HEK293 (cell line): ENCODE data around the gene PRAMEF8.
"Not testable (repeated sequence)": the region's sequence is repeated elsewhere in the genome, so short reads cannot be mapped to it uniquely, and the experiment has no call there.

Experiments
- ATF2 ChIP-seq: fragments of 450-650 bp; formaldehyde crosslinking; IDR thresholded peaks from 2 replicates; pipeline ENCODE4 v1.5.1; 2016; ENCODE audit warnings: missing biosample characterization, missing genetic modification characterization, low read depth
- BCL11A ChIP-seq: fragments of 450-650 bp; formaldehyde crosslinking; IDR thresholded peaks from 2 replicates; pipeline ENCODE4 v1.5.1; 2016; ENCODE audit warnings: low read depth, missing biosample characterization, missing genetic modification characterization
- CTCF ChIP-seq: fragments of 450-650 bp; formaldehyde crosslinking; IDR thresholded peaks from 2 replicates; pipeline ENCODE4 v1.5.1; 2016; ENCODE audit warnings: missing biosample characterization, missing genetic modification characterization
- MZF1 ChIP-seq: fragments of 450-650 bp; formaldehyde crosslinking; IDR thresholded peaks from 2 replicates; pipeline ENCODE4 v1.5.1; 2017; ENCODE audit warnings: missing biosample characterization, missing genetic modification characterization, borderline replicate concordance
- REST ChIP-seq: fragments of 450-650 bp; formaldehyde crosslinking; IDR thresholded peaks from 2 replicates; pipeline ENCODE4 v1.5.1; 2016; ENCODE audit warnings: missing biosample characterization, missing genetic modification characterization
- SETDB1 ChIP-seq: IDR thresholded peaks from one replicate; pipeline ENCODE4 v1.6.1; 2017; ENCODE audit warnings: mild to moderate bottlenecking, low read length, moderate library complexity, mixed read lengths; ENCODE audit not compliant: insufficient read length
- TCF7L2 ChIP-seq: IDR thresholded peaks from 2 replicates; pipeline ENCODE4 v1.6.1; 2011; ENCODE audit warnings: low read depth, mild to moderate bottlenecking, inconsistent platforms, low read length, moderate library complexity, borderline replicate concordance
- YY1 ChIP-seq: fragments of 450-650 bp; formaldehyde crosslinking; IDR thresholded peaks from 2 replicates; pipeline ENCODE4 v1.5.1; 2018; ENCODE audit warnings: missing biosample characterization, missing genetic modification characterization
- ZFP37 ChIP-seq: fragments of 450-650 bp; formaldehyde crosslinking; IDR thresholded peaks from 2 replicates; pipeline ENCODE4 v1.5.1; 2016; ENCODE audit warnings: missing biosample characterization, missing genetic modification characterization
- ZFP69B ChIP-seq: fragments of 450-650 bp; formaldehyde crosslinking; IDR thresholded peaks from 2 replicates; pipeline ENCODE4 v1.5.1; 2016; ENCODE audit warnings: missing biosample characterization, missing genetic modification characterization
- ZNF121 ChIP-seq: fragments of 450-650 bp; formaldehyde crosslinking; IDR thresholded peaks from 2 replicates; pipeline ENCODE4 v1.5.1; 2016; ENCODE audit warnings: missing biosample characterization, missing genetic modification characterization
- ZNF140 ChIP-seq: fragments of 450-650 bp; formaldehyde crosslinking; IDR thresholded peaks from 2 replicates; pipeline ENCODE4 v1.5.1; 2016; ENCODE audit warnings: missing biosample characterization, missing genetic modification characterization
- ZNF488 ChIP-seq: fragments of 450-650 bp; formaldehyde crosslinking; IDR thresholded peaks from 2 replicates; pipeline ENCODE4 v1.5.1; 2016; ENCODE audit warnings: missing biosample characterization, missing genetic modification characterization
- ZNF701 ChIP-seq: fragments of 450-650 bp; formaldehyde crosslinking; IDR thresholded peaks from 2 replicates; pipeline ENCODE4 v1.5.1; 2016; ENCODE audit warnings: missing biosample characterization, missing genetic modification characterization

- TF ChIP-seq ZNF701 (tag by site-specific recombination); SETDB1; ZFP37 (tag by site-specific recombination); CTCF (tag by site-specific recombination); ZFP69B; ZNF140 (tag by site-specific recombination); YY1 (tag by site-specific recombination); ATF2 (tag by site-specific recombination); BCL11A (tag by site-specific recombination); REST (tag by site-specific recombination); TCF7L2; MZF1 (tag by site-specific recombination); ZNF121 (tag by site-specific recombination); ZNF488: not testable (repeated sequence)
Observed at GRCh38 chr1:13315281-13315680, 30.3 kb upstream of the PRAMEF8 start, which contains the start of gene PRAMEF15.
